Endothelial cell of umbilical vein (primary cell): ENCODE data around the gene NUAK1.

ENCODE experiments used
- CTCF ChIP-seq, 2 donors: IDR thresholded peaks; 1 replicate in 1 of 2; 2 replicates in 1 of 2; pipeline ENCODE4 v1.5.1; 2011; ENCODE audit warnings: low read length in 2 of 2, mild to moderate bottlenecking in 2 of 2, moderate library complexity in 2 of 2, control low read depth in 1 of 2, inconsistent platforms in 1 of 2, low read depth in 1 of 2; ENCODE audit not compliant: insufficient read depth in 1 of 2; ENCODE audit errors: extremely low read depth in 1 of 2
- EZH2 ChIP-seq: IDR thresholded peaks from 2 replicates; pipeline ENCODE4 v1.6.1; 2012; ENCODE audit warnings: borderline replicate concordance, low read depth, mild to moderate bottlenecking, moderate library complexity, low read length, inconsistent platforms; ENCODE audit not compliant: severe bottlenecking
- FOS ChIP-seq: IDR thresholded peaks from 2 replicates; pipeline ENCODE4 v1.6.1; 2011; ENCODE audit warnings: mild to moderate bottlenecking, low read length, moderate library complexity, borderline replicate concordance; ENCODE audit not compliant: insufficient read depth
- MYC ChIP-seq: IDR thresholded peaks from one replicate; pipeline ENCODE4 v1.6.1; 2011; ENCODE audit warnings: mild to moderate bottlenecking, low read depth, low read length
- POLR2A ChIP-seq: IDR thresholded peaks from 2 replicates; pipeline ENCODE4 v1.6.1; 2012; ENCODE audit warnings: low read depth, mild to moderate bottlenecking, control low read depth, low read length
- POLR2AphosphoS5 ChIP-seq: IDR thresholded peaks from 2 replicates; pipeline ENCODE4 v1.6.1; 2012; ENCODE audit warnings: low read depth, mild to moderate bottlenecking, control low read depth, low read length, moderate library complexity; ENCODE audit not compliant: insufficient read depth

- no peak for TF ChIP-seq CTCF (IDR thresholded peaks at IDR 0.05; ENCODE audit: extremely low read depth in 1 of 2, insufficient read depth in 1 of 2, low read depth in 1 of 2, low read length in 2 of 2)
- TF ChIP-seq EZH2, result no peak
- no peak for TF ChIP-seq POLR2A
- TF ChIP-seq FOS, result no peak
- no peak for TF ChIP-seq MYC
- TF ChIP-seq POLR2AphosphoS5, result no peak
Observed at GRCh38 chr12:106039646-106040404, 98.9 kb downstream of the NUAK1 start.
